Gastroesophageal sphincter (tissue), 3 donors: ENCODE measurements around the gene CCN5.

Experiments
- POLR2AphosphoS5 ChIP-seq: sonication (generic); formaldehyde crosslinking; IDR thresholded peaks from one replicate; pipeline ENCODE4 v1.6.1; 2017; ENCODE audit warnings: antibody characterized with exemption
- TF ChIP-seq, protein P1 (sequence below), 4 experiments: fragments of 200-600 bp in 2 of 4; fragments of 450-650 bp in 2 of 4; sonication (generic) in 1 of 4; IDR thresholded peaks; one replicate each; pipeline ENCODE4 v1.5.1; 2017 to 2019; ENCODE audit warnings: antibody characterized with exemption in 4 of 4, mild to moderate bottlenecking in 2 of 4, moderate library complexity in 2 of 4

DNA sequence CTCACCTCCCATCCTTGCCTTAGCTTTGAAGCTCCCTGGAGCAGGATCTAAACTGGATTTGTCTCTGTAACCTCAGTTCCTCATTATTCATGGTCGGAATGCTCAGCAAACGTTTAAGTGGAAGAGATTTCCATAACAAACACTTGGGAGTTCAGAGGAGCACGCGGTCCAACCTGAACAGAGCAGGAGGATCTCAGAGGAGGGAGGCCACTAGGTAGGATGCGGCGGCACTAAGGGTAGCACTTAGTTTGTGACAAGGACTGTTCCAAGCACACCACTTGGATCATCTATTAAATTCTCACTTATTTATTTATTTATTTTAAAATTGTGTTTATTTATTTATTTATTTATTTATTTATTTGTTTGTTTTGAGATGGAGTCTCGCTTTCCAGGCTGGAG is 13.3 kb upstream of the CCN5 start:
- TF ChIP-seq, protein P1, sequence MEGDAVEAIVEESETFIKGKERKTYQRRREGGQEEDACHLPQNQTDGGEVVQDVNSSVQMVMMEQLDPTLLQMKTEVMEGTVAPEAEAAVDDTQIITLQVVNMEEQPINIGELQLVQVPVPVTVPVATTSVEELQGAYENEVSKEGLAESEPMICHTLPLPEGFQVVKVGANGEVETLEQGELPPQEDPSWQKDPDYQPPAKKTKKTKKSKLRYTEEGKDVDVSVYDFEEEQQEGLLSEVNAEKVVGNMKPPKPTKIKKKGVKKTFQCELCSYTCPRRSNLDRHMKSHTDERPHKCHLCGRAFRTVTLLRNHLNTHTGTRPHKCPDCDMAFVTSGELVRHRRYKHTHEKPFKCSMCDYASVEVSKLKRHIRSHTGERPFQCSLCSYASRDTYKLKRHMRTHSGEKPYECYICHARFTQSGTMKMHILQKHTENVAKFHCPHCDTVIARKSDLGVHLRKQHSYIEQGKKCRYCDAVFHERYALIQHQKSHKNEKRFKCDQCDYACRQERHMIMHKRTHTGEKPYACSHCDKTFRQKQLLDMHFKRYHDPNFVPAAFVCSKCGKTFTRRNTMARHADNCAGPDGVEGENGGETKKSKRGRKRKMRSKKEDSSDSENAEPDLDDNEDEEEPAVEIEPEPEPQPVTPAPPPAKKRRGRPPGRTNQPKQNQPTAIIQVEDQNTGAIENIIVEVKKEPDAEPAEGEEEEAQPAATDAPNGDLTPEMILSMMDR (IDR thresholded peaks at IDR 0.05): no peak
- TF ChIP-seq POLR2AphosphoS5: no peak
